IPS-18c (cell line): ENCODE measurements around the gene ANKRD39.

Experiments
- H3K4me3 ChIP-seq: 2 replicates; pipeline ENCODE4 v1.7.0; 2013; ENCODE audit warnings: low read depth, mild to moderate bottlenecking, low read length, moderate library complexity; ENCODE audit not compliant: insufficient read depth
- H3K9me3 ChIP-seq: one replicate; pipeline ENCODE4 v1.6.1; 2013; ENCODE audit warnings: mild to moderate bottlenecking, low read length, moderate library complexity; ENCODE audit not compliant: control insufficient read depth, insufficient read depth

ANKRD39 gene

DNA sequence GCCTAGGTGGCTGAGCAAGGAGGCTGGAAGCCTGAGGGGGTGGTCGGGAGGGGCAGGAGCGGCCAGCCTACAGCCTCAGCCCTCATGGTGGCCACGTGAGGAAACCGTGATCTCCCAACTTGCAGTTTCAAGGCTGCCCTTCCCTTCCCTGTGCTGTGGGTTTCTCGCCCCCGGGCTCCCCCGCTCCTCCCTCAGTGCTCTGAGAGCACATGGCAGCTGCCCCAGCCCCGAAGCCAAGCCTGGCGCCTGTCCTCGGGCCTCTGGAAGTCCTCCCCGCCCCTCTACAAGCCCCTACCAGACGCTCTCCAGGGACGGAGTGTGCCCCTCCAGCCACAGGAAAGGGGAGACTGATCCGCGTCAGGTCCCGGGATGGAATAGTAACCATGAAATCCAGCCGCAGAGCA lies 13.4 kb downstream of the ANKRD39 start:
- H3K4me3 ChIP-seq: no peak overlapping the region
- no peaks in the 10 kb centered on the region for H3K9me3 ChIP-seq

DNA sequence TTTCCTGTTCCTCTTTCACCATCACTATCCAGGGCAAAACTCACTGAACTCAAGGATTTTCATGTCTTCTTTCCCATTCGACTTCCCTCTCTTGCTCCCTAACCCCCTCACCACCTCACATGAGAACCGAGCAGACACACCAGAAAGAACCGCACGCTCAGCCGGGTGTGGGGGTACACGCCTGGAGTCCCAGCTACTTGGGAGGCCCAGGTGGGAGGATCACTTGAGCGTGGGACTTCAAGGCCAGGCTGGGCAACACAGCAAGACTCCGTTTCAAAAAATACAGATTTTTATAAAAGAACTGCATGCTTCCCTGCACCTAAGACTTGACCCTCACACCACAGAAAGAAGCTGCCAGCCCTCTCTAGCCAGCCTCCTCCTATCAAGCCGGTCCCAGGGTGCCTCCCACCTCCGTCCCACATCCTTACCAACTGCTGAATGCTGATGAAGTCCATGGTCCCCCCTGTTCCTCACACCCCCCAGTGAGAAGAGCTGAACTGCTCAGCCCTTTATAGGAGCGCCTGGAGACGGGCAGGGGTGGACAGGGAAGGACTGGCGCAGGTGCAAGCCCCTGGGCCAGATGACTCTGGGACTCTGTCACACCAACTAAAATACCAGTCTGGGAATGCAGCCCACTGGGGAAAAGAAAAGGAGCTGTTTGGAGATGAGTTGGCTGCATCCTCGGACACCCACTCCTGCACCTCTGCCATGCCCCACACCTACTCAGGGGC lies 14.1 kb downstream of the ANKRD39 start, which contains the start of gene ANKRD23:
ANKRD23 (minus strand) TSS at position 484 of the 731 bp plus-strand sequence; CDS start at position 455, 29 bp downstream.
- no peaks in the 10 kb centered on the region for H3K9me3 ChIP-seq
- H3K4me3 ChIP-seq: no peak within 1 kb of the TSS

DNA sequence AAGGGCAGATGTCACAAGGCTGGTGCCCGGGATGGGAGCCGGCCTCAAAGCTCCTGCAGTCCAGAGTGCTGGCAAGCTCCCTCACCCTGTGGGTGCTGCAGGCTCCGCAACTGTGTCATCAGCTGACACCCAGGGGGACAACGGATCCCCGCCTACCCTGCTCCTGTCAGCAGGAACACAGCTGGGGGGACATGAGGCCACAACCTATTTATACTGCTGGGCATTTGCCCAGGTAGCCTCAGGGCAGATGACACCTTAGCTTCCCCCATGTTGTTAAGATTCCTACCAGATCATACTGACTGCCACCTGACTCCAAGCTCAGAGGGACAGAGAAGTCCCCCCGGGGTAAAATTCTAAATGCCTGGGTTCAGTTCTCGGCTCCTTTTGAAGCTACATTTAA lies 15.2 kb downstream of the ANKRD39 start:
- H3K4me3 ChIP-seq: no peak overlapping the region
- H3K9me3 ChIP-seq: no peaks in the 10 kb centered on the region

DNA sequence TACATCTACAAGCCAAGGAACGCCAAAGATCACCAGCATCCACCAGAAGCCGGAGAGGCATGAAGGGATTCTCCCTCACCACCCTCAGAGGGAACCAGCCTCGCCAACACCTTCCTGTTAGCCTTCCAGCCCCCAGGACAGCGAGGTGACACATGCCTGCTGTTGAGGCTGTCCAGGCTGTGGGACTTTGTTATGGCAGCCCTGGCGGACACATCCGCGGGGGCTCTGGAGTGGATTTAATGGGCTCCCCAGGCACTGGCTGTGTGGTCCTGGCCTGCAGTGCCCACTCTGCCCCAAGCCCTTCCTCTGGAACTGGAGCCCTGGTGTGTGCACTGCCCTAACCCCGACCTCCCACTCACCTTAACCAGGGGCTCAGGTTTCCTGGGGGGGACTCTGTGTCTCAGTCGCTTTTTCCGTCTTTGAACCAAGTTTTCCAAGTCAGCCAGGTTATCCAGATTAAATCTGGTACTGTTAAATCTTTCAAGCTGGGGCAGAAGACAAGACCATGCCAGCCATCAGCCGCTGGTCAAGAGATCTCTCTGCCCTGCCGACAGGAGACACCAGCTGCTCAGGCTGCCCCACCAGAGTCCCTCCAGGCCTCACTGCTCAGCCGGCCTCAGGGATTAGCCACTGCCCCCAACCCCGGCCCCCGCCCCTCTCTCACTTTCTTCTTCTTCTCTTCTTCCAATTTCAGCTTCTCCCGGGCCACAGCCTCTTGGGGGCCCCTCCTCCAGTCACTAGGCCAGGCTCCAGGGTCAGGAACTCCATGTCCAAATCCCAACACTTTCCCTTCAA lies 15.9 kb downstream of the ANKRD39 start:
- Histone ChIP-seq H3K4me3 (no peak overlapping the region), H3K9me3 (no peaks in the 10 kb centered on the region)

DNA sequence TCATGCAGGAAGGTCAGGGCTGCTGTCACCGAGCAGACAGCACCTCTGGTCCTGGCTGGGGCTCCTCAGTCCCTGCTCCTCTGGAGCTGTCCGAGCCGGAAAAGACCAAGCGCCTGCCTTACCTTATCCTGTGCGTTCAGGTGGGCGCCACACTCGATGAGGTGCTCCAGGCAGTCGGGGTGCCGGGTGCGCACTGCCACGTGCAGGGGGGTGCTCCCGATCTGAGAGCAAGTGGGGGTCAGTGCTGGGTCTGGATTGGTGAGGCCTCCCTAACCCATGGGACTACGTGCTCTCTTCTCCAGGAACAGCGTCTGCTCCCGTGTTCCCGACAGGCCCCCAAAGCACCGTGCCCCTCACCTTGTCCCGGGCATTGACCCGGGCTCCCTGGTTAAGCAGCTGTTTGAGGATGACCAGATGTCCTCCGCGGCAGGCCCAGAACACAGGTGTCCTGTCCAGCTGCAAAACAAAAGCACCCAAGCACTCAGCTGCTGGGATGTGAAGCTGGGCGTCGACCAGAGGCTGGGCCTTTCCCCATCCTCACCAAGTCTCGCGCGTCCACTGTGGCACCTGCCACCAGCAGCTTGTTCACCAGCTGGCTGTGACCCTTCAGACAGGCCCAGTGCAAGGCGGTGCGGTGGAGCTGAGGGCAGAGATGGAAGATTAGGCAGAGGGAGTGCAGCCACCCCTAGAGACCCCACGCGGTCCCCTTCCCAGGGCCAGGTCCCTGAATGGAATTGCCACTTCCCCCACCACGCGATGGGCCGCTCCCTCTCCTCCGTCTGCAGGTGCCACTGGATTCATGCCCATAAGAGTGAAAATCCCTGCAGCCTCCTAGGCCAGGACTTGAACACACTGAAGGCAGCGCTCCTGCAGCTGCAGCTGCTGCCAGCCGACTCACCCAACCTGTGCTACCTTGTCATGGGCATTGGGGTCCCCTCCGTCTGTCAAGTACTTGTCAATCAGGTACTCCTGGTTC lies 17.7 kb downstream of the ANKRD39 start:
- Histone ChIP-seq H3K4me3 (no peak overlapping the region), H3K9me3 (no peaks in the 10 kb centered on the region)

DNA sequence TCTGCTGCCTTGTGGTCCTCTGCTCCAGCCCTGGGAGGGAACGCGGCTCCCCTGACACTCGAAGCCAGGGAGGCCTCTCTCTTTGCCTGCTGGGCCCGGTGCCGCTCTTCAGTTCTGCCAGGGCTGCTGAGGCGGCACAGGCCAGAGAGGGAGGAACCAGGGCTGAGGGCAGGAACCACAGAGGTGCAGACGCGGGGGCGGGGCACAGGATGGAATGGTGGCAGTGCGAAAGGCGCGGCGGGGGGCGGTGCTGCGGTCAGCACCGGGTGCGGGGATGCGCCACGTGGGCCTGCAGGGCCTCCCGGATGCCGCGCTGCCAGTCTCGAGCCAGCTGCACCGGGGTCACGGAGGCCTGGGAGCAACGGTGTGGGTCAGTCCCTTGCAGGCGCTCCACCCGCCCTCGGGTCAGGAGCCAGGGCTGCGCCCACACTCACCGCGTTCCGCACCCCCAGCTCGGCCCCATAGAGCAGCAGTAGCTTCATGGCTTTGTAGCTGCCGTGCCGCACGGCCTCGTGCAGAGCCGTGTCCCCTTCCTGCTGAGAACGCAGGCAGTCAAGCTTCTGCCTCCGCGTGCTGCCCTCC lies 18.4 kb downstream of the ANKRD39 start:
- Histone ChIP-seq H3K4me3 (no peak overlapping the region), H3K9me3 (no peaks in the 10 kb centered on the region)

DNA sequence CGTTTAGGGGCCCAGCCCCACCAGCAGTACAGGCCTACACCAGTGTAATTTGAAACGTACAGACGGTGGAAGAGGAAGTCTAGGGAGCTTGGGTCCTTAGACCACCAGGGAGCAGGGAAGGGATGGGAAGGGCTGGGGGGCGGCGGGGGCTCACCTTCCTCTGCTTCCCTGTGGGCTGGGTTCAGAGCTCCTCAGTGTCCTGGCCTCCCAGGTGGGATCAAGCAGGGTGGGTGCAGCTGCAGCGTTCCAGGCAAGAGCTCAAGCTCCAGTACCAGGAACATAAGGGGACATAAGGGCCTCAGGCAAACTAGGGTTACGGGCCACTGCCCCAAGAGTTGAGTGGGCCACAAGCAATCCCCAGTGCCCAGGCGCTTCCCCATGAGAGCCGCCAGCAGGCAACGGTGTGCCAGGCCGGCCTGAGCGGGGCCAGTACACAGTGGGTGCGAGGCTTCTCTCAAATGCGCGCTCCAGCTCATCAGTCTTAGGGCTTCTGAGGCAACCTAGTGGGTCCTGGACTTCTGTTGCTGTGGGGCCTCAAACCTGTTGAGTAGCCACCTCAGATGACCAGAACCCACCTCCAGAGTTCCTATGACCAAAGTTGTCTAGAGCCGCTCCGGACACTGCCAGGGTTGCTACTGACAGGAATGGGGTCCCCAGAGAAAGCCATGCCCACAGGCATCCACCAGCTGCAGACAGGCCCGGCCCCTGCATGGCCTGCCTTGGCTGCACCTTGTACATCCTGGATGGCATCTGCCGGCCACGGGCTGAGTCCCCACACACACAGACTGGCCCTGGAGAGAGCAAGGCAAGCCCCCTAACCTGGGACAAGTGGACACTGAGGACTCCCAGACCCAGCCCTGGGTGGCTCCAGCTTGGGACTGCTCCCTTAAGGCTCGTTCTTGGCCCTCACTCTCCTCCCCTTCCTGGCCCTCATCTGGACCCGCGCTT lies 19.2 kb downstream of the ANKRD39 start:
- H3K4me3 ChIP-seq: no peak overlapping the region
- H3K9me3 ChIP-seq: no peaks in the 10 kb centered on the region

DNA sequence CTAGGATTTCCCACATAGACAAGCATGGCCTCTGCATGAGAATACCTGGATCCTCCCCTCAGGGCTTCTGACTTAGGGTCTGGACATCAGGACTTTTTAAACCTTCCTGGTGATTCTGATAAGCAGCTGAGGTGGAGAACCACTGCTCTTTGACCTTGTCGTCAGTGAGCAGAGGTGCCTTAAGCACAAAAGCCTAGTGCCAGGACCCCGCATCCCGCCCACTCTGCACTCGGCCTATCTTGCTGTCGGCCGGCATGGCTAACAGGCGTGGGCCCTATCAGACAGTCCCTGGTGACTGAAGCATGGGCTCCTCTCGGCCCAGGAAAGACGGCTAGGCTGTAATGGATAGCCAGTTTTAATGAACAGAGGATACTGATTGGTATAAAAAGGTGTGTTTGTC lies 20.2 kb downstream of the ANKRD39 start:
- no peaks in the 10 kb centered on the region for H3K9me3 ChIP-seq

DNA sequence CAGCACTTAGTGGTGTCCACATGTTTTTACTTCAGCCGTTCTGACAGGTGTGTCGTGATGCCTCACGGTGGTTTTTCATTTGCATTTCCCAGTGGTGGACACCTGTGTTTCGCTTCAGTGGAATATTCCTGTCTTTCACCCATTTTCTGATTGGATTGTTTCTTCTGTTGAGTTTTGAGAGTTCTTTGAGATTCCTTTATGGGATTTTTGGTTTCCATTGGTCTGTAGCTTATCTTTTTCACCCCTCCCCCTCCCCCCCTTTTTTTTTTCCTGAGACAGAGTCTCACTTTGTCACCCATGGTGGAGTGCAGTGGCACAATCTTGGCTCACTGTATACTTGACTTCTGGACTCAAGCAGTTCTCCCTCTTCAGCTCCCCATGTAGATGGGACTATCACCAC lies 22.0 kb downstream of the ANKRD39 start:
- Histone ChIP-seq H3K4me3 (no peak overlapping the region), H3K9me3 (no peaks in the 10 kb centered on the region)

More for the DNA sequence above, 20.2 kb downstream of the ANKRD39 start:
- H3K4me3 ChIP-seq: no peak overlapping the region

DNA sequence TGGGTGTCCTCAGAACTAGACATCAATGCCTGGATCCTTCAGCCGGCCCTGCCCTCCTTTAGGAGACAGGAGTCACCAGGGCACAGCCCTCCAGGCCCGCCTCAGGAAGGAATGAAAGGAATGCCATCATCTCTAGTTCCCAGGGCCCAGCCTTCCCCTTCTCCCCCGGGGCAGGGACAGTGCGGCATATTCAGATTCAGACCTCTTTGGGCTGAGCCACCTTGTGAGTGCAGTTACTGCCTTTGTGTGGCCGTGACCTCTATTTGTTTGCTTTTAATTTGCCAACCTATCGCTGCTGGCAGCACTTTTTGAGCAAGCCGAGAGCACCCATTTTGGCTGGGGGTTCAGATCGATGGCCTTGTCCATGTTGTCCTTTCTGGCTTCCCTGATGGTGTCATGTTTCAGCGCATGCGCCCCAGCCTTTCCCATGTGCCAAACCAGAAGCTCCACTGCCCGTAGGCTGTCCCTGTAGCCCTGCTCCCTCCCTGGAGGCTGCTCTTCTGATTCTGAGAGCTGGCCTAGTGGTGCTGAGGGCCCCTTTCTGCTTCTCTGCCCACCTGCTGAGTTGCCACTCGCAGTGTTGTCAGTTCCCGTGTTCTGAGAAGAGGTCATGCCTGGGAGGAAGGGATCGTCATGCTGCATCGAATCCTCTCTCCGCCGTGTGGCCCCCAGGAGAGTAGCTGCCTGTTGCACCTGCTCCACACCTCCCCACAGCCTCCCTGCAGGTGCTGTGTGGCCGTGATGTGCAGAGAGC lies 24.9 kb downstream of the ANKRD39 start:
- no peaks in the 10 kb centered on the region for H3K9me3 ChIP-seq
- peak overlapping the region; percentile 28; the same call in 1 of the 2 replicates for H3K4me3 ChIP-seq

DNA sequence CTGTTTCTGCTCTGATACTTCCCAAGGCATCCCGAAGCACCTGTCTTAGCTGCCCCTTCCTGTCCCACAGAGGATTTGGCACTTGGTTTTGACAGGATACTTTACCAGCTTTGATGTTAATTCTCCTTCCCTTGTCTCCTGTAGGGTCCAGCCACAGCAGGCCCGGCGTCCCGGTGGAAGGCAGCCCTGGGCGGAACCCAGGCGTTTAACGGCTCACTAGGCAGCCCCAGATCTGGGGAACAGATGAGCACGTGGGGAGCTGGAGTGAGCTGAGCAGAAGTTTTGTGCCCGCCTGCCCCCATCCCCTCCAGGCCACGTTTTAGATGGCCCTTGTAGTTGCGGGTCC lies 25.4 kb downstream of the ANKRD39 start:
- Histone ChIP-seq H3K9me3 (no peaks in the 10 kb centered on the region), H3K4me3 (no peak overlapping the region)

DNA sequence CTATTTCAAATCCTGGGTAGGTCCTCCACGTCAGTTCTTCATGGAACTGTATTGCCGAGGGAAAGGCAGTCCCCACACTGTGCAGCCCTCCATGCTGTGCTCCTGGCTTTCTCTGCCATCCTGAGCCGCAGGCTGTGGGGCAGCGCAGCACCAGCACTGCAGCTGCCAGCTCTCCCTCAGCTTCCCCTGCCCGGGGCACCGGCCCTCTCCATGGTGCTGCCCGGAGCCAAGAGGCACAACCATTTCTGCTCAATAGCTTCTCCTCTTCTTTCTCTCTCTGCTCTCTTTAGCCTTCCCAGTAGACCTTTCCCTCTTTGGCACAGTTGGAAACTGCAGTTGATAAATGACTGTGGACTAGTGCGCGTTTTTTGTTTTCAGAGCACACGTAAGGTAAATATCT lies 26.1 kb downstream of the ANKRD39 start:
- H3K4me3 ChIP-seq: no peak overlapping the region
- no peaks in the 10 kb centered on the region for H3K9me3 ChIP-seq

DNA sequence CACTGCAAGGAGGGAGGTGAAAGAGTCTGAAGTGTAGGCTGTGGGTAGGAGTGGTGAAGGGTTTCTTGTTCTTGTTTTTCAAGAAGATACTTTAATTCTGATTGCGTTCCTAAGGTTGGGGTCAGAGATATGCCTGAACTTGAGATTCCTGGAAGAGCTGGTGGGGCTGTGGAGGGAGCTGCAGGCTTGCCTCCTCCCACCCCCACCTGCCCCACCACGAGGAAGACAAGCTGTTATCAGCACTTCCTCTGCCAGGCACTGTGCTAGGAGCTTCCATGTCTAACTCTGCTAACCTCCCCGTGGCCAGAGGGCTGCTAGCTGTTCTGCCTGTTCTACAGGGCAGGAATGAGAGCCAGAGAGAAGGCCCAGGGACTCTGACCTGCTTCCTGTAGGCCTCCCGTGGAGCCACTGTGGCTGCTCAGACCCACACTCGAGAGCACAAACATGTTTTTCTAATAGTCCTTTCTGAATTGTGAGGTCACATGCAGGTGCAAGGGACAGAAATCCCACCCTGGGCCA lies 27.7 kb downstream of the ANKRD39 start:
- Histone ChIP-seq H3K4me3 (no peak overlapping the region), H3K9me3 (no peaks in the 10 kb centered on the region)

DNA sequence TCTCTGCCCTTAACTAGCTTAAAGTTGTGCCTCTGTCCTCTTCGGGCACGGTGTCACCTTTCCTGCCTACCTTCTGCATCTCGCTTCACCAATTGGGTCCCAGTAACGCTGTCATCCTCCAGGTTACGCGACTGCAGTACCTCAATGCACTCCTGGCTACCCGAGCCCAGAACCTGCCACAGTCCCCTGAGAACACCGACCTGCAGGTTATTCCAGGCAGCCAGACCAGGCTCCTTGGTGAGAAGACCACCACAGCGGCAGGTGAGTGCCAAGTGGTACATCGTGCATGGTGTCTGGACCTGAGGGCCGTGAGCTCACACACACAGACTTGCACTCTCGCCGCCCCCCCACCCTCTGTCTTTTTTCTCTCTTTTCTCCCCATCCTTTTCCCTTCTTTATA lies 28.9 kb downstream of the ANKRD39 start:
- Histone ChIP-seq H3K4me3 (no peak overlapping the region), H3K9me3 (no peaks in the 10 kb centered on the region)

DNA sequence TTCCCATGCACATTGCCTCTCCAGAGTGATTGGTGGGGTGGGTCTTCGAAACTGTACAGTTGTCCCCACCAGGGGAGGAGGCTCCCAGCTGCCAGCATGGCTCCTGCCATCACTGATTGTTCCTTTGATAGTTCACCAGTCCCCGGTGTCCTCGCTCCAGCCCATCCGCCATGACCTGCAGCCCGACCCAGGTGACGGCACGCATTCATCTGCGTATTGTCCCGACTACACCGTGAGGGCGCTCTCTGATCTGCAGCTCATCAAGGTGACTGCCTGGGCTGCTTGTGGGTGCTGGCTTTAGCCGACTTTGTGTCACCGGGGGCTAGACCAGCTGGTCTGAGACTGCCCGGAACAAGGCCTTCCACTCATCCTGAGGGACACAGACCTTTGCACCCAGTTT lies 29.4 kb downstream of the ANKRD39 start:
- no peak overlapping the region for H3K4me3 ChIP-seq
- no peaks in the 10 kb centered on the region for H3K9me3 ChIP-seq
